Measurements from ENCODE around the gene SERPINB12.

Gene SERPINB12

GRCh38 chr18:63559567-63560491, 17.7 kb downstream of the SERPINB12 start:
- H3K4me3 ChIP-seq (ENCODE audit: control insufficient read depth, low read depth, low read length) = no peak overlapping the region
- no peak for DNase-seq (ENCODE audit: low read depth)
- no peak for TF ChIP-seq CTCF (IDR thresholded peaks at IDR 0.05; ENCODE audit: control insufficient read depth, insufficient read depth, low read depth, low read length, missing control alignments)

- no peak for DNase-seq (ENCODE audit: low read depth)
- no peak overlapping the region for H3K4me3 ChIP-seq (ENCODE audit: control insufficient read depth, low read depth, low read length)
Observed at GRCh38 chr18:63562284-63562683, 20.1 kb downstream of the SERPINB12 start.

GRCh38 chr18:63564021-63564420, 21.9 kb downstream of the SERPINB12 start:
- no peak for DNase-seq (ENCODE audit: low read depth)
- no peak for TF ChIP-seq CTCF (IDR thresholded peaks at IDR 0.05; ENCODE audit: control insufficient read depth, insufficient read depth, low read depth, low read length, missing control alignments)
- no peak overlapping the region for H3K4me3 ChIP-seq (ENCODE audit: control insufficient read depth, low read depth, low read length)

More at GRCh38 chr18:63562284-63562683, 20.1 kb downstream of the SERPINB12 start:
- no peak for TF ChIP-seq CTCF (IDR thresholded peaks at IDR 0.05; ENCODE audit: control insufficient read depth, insufficient read depth, low read depth, low read length, missing control alignments)

GRCh38 chr18:63564561-63564960, 22.4 kb downstream of the SERPINB12 start:
- DNase-seq (ENCODE audit: low read depth) = no peak
- no peak for TF ChIP-seq CTCF (IDR thresholded peaks at IDR 0.05; ENCODE audit: control insufficient read depth, insufficient read depth, low read depth, low read length, missing control alignments)
- no peak overlapping the region for H3K4me3 ChIP-seq (ENCODE audit: control insufficient read depth, low read depth, low read length)

- DNase-seq (ENCODE audit: low read depth) = no peak
- TF ChIP-seq CTCF (IDR thresholded peaks at IDR 0.05; ENCODE audit: control insufficient read depth, insufficient read depth, low read depth, low read length, missing control alignments) = no peak
- no peak overlapping the region for H3K4me3 ChIP-seq (ENCODE audit: control insufficient read depth, low read depth, low read length)
Observed at GRCh38 chr18:63567276-63567675, 25.1 kb downstream of the SERPINB12 start.

- DNase-seq (ENCODE audit: low read depth) = no peak
- no peak overlapping the region for H3K4me3 ChIP-seq (ENCODE audit: control insufficient read depth, low read depth, low read length)
- TF ChIP-seq CTCF (IDR thresholded peaks at IDR 0.05; ENCODE audit: control insufficient read depth, insufficient read depth, low read depth, low read length, missing control alignments) = no peak
Observed at GRCh38 chr18:63567825-63568224, 25.7 kb downstream of the SERPINB12 start.
